ENCODE results near the gene MDM4.

The MDM4 gene

GRCh38 chr1:204588826-204589225 is 72.6 kb downstream of the MDM4 start:
- TF ChIP-seq CTCF (IDR thresholded peaks at IDR 0.05; ENCODE audit: low read depth, low read length, missing control alignments) = no peak
- H3K4me3 ChIP-seq (ENCODE audit: low read depth, low read length) = no peak overlapping the region
- no peak for DNase-seq (ENCODE audit: low read depth)

GRCh38 chr1:204589409-204590038 is 73.3 kb downstream of the MDM4 start:
- DNase-seq (ENCODE audit: low read depth) = no peak
- no peak for TF ChIP-seq CTCF (IDR thresholded peaks at IDR 0.05; ENCODE audit: low read depth, low read length, missing control alignments)
- no peak overlapping the region for H3K4me3 ChIP-seq (ENCODE audit: low read depth, low read length)

GRCh38 chr1:204591473-204592090 is 75.4 kb downstream of the MDM4 start:
- TF ChIP-seq CTCF (IDR thresholded peaks at IDR 0.05; ENCODE audit: low read depth, low read length, missing control alignments) = no peak
- H3K4me3 ChIP-seq (ENCODE audit: low read depth, low read length) = no peak overlapping the region
- DNase-seq (ENCODE audit: low read depth) = no peak

- no peak for TF ChIP-seq CTCF (IDR thresholded peaks at IDR 0.05; ENCODE audit: low read depth, low read length, missing control alignments)
- no peak for DNase-seq (ENCODE audit: low read depth)
Observed at GRCh38 chr1:204592246-204592948, 76.2 kb downstream of the MDM4 start.

GRCh38 chr1:204598319-204598969 is 82.2 kb downstream of the MDM4 start:
- no peak for TF ChIP-seq CTCF (IDR thresholded peaks at IDR 0.05; ENCODE audit: low read depth, low read length, missing control alignments)
- H3K4me3 ChIP-seq (ENCODE audit: low read depth, low read length) = no peak overlapping the region
- no peak for DNase-seq (ENCODE audit: low read depth)

More at GRCh38 chr1:204592246-204592948, 76.2 kb downstream of the MDM4 start:
- H3K4me3 ChIP-seq (ENCODE audit: low read depth, low read length) = no peak overlapping the region

GRCh38 chr1:204599098-204599497 is 82.9 kb downstream of the MDM4 start:
- no peak overlapping the region for H3K4me3 ChIP-seq (ENCODE audit: low read depth, low read length)
- TF ChIP-seq CTCF (IDR thresholded peaks at IDR 0.05; ENCODE audit: low read depth, low read length, missing control alignments) = no peak
- DNase-seq (ENCODE audit: low read depth) = no peak

Measured in GM12864 (cell line).